GM18502 (cell line): Measurements from ENCODE around the gene RBM41.
"Not testable (repeated sequence)": the region's sequence is repeated elsewhere in the genome, so short reads cannot be mapped to it uniquely, and the experiment has no call there.

ENCODE experiments used
- ATAC-seq: cut with Tn5 transposase; IDR thresholded peaks from one replicate; pipeline ENCODE4 v1.9.1; 2021; ENCODE audit warnings: mild to moderate bottlenecking; ENCODE audit not compliant: unreplicated experiment, poor library complexity

Gene RBM41

GRCh38 chrX:107118322-107119147, at the start of gene RBM41:
Gene RBM41 (minus strand): TSS chrX:107118822. CDS start chrX:107118773, 49 bp downstream.
- ATAC-seq, result peak; percentile 100

- no peak for ATAC-seq
Observed at GRCh38 chrX:107168257-107168656, 49.6 kb upstream of the RBM41 start.

GRCh38 chrX:107167163-107167921, 48.7 kb upstream of the RBM41 start:
- ATAC-seq, result no peak

GRCh38 chrX:107157618-107158017, 39.0 kb upstream of the RBM41 start:
- ATAC-seq, result not testable (repeated sequence)

GRCh38 chrX:107155621-107156430, 37.2 kb upstream of the RBM41 start:
- ATAC-seq, result not testable (repeated sequence)

- ATAC-seq, result no peak
Observed at GRCh38 chrX:107154787-107155620, 36.4 kb upstream of the RBM41 start.

GRCh38 chrX:107153005-107153404, 34.4 kb upstream of the RBM41 start:
- no peak for ATAC-seq

GRCh38 chrX:107146670-107147069, 28.0 kb upstream of the RBM41 start:
- no peak for ATAC-seq

- no peak for ATAC-seq
Observed at GRCh38 chrX:107135965-107136307, 17.3 kb upstream of the RBM41 start.

- no peak for ATAC-seq
Observed at GRCh38 chrX:107135049-107135964, 16.7 kb upstream of the RBM41 start.

GRCh38 chrX:107123750-107124149, 5.1 kb upstream of the RBM41 start:
- no peak for ATAC-seq

- ATAC-seq, result no peak
Observed at GRCh38 chrX:107119283-107119682, 661 bp upstream of the RBM41 start.

- ATAC-seq, result no peak
Observed at GRCh38 chrX:107117993-107118321, 665 bp downstream of the RBM41 start.

GRCh38 chrX:107107459-107107858, 11.2 kb downstream of the RBM41 start:
- ATAC-seq, result no peak

- no peak for ATAC-seq
Observed at GRCh38 chrX:107102980-107103379, 15.6 kb downstream of the RBM41 start.

- no peak for ATAC-seq
Observed at GRCh38 chrX:107076158-107076557, 42.5 kb downstream of the RBM41 start.

GRCh38 chrX:107057731-107058130, 60.9 kb downstream of the RBM41 start:
- ATAC-seq, result not testable (repeated sequence)

GRCh38 chrX:107054978-107055377, 63.6 kb downstream of the RBM41 start:
- no peak for ATAC-seq

GRCh38 chrX:107050195-107050709, 68.4 kb downstream of the RBM41 start:
- no peak for ATAC-seq
